Uterus (tissue), 4 donors: ENCODE data around the gene DLK1. TPM values are rescaled to one million over a fixed set of nuclear protein-coding genes. Genes with fewer than 3 reads are reported as not detected.
A peak's percentile ranks its signal among the peaks of the same experiment; 100 is the strongest.

ENCODE experiments used
- DNase-seq, 2 donors: peaks; one replicate each; pipeline ENCODE4 v3.0.0-alpha.2; 2019 to 2020
- H3K27ac ChIP-seq, 2 donors: fragments of 200-600 bp; sonication (generic); 1 replicate in 1 of 2; 2 replicates in 1 of 2; pipeline ENCODE4 v1.5.1; 2016 to 2018
- H3K27me3 ChIP-seq, 2 donors: fragments of 200-600 bp; sonication (generic); one replicate each; pipeline ENCODE4 v1.5.1; 2018 to 2019; ENCODE audit warnings: control low read depth in 1 of 2
- H3K36me3 ChIP-seq, 2 donors: fragments of 200-600 bp; sonication (generic); one replicate each; pipeline ENCODE4 v1.5.1; 2019; ENCODE audit warnings: control low read depth in 1 of 2
- H3K4me1 ChIP-seq, 2 donors: fragments of 200-600 bp; sonication (generic); one replicate each; pipeline ENCODE4 v1.5.1; 2018 to 2019; ENCODE audit warnings: control low read depth in 1 of 2
- H3K4me3 ChIP-seq, 2 donors: fragments of 200-600 bp; sonication (generic); 1 replicate in 1 of 2; 2 replicates in 1 of 2; pipeline ENCODE4 v1.5.1; 2018 to 2019; ENCODE audit warnings: mild to moderate bottlenecking in 1 of 2
- H3K9me3 ChIP-seq, 2 donors: fragments of 200-600 bp; sonication (generic); one replicate each; pipeline ENCODE4 v1.5.1; 2019; ENCODE audit warnings: control low read depth in 1 of 2
- POLR2A ChIP-seq, 2 donors: fragments of 450-650 bp; IDR thresholded peaks; one replicate each; pipeline ENCODE4 v1.6.1; 2016; ENCODE audit warnings: antibody characterized with exemption in 2 of 2, mild to moderate bottlenecking in 1 of 2, moderate library complexity in 1 of 2
- intact Hi-C: fragments of 100-400 bp; cut with DNase I; formaldehyde crosslinking; loops from one replicate; pipeline ENCODE4 v1.15.1; 2023; ENCODE audit warnings: low total_unique reads
- total RNA-seq, 4 donors: library from RNA; depleted of rRNA in 3 of 4; stranded (reverse); fragments of >200 nt in 3 of 4; gene quantifications; one replicate each; pipeline versions ENCODE4 v1.1.0 to v1.2.4, GENCODE V29; 2014 to 2023
- TF ChIP-seq, protein P1 (sequence below), 4 experiments: fragments of 200-600 bp in 2 of 4; fragments of 450-650 bp in 2 of 4; sonication (generic) in 2 of 4; IDR thresholded peaks; one replicate each; pipeline ENCODE4 v1.5.1; 2016 to 2019; ENCODE audit warnings: antibody characterized with exemption in 4 of 4, mild to moderate bottlenecking in 2 of 4, moderate library complexity in 1 of 4
- donor health status: DM: yes; HTN: yes; CAD: no.

DLK1 gene
- total RNA-seq, 4 donors from 2014 or later, result 2.2 to 41.1 TPM; not detected in 2

DNA sequence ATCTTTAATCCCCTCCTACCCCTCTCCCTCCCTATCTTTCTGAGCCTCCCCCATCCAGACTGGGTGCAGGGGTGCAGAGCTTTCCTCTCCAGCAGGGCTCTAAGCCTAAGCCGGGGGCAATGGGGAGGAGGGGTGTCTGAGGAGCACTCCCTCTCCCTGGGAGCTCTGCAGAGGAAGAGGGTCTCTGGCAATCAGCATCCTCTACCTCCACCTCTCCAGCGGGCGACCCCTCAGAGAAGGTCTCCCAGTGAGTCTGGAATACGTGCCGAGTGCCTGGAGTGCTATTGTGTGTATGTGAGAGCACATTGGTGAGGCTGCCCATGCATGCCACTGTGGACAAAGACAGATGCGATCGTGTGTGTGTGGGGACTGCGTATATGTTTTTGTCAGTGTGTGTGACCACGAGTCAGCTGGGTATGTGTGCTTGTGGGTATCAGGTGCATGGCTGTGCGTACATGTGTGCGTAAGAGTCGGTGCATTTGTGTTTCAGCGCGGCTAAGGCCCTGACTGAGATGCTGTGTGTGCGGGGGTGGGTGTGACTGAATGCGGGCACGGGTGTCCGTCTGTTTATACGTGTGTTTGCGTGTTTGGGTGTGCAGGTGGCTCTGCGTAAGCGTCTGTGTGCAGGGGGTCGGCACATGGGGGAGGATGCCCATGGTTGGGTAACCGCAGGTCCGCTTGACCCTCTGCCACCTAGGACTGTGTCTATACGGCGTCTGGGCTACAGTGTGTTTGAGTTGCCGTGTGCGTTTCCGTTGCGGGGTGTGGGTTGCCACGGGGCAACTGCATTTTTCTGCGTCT lies 905 bp upstream of the DLK1 start:
- peaks cover 0 to 16% of the 10 kb centered on the region in 2 donors for H3K27me3 ChIP-seq
- TF ChIP-seq, protein P1, sequence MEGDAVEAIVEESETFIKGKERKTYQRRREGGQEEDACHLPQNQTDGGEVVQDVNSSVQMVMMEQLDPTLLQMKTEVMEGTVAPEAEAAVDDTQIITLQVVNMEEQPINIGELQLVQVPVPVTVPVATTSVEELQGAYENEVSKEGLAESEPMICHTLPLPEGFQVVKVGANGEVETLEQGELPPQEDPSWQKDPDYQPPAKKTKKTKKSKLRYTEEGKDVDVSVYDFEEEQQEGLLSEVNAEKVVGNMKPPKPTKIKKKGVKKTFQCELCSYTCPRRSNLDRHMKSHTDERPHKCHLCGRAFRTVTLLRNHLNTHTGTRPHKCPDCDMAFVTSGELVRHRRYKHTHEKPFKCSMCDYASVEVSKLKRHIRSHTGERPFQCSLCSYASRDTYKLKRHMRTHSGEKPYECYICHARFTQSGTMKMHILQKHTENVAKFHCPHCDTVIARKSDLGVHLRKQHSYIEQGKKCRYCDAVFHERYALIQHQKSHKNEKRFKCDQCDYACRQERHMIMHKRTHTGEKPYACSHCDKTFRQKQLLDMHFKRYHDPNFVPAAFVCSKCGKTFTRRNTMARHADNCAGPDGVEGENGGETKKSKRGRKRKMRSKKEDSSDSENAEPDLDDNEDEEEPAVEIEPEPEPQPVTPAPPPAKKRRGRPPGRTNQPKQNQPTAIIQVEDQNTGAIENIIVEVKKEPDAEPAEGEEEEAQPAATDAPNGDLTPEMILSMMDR (IDR thresholded peaks at IDR 0.05), result no peak
- no peak for TF ChIP-seq POLR2A (IDR thresholded peaks at IDR 0.05)

DNA sequence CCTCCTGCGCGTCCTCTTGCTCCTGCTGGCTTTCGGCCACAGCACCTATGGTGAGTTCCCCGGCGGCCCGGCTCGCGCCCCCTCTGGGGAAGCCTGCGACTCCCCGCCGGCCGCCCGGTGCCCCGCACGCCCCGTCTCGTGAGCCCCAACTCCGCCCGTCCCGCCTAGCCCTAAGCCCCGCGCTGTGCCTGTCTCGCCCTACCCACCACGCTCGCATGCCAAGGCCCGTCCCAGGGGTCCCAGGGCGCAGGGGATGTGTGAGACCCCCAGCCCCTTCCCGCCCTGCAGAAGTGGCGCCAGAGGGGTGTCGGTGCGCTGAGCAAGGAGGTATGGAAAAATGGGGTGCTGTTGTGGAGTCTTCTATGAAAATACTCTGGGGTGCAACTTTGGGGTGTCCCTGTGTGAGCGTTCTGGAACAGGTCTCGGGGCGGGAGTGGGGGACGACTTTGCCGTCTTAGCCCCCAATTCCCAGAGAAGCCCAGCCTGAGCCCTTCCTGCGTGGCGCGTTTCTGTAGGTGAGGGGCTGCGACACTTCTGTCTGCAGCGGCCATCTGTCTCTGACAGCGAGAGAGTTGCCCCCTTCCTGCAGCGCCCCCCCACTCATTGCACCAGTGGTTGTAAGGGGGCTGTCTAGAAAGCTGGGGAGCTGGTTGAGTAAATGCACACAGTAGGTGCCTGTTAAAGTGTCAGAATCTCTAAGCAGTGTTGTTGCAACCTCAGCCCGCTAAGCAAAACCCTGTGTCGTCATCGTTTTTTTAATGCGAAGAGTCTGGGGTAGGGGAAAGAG lies 587 bp downstream of the DLK1 start:
- Histone ChIP-seq H3K36me3 (no peaks in the 10 kb centered on the region), H3K27ac (no peak overlapping the region), H3K9me3 (no peaks in the 10 kb centered on the region), H3K4me3 (peak overlapping the region in 1 of 2 donors; percentile 14), H3K4me1 (no peaks in the 10 kb centered on the region), H3K27me3 (peaks cover 0 to 16% of the 10 kb centered on the region in 2 donors)
- DNase-seq, result no peak
- no peak for TF ChIP-seq POLR2A (IDR thresholded peaks at IDR 0.05)
- TF ChIP-seq, protein P1 (IDR thresholded peaks at IDR 0.05), result no peak
- intact Hi-C loops, result no loop called here

More for the DNA sequence above, 905 bp upstream of the DLK1 start:
- no peak for DNase-seq
- Histone ChIP-seq H3K36me3 (no peaks in the 10 kb centered on the region), H3K4me3 (no peak overlapping the region), H3K27ac (no peak overlapping the region), H3K4me1 (no peaks in the 10 kb centered on the region), H3K9me3 (no peaks in the 10 kb centered on the region)
- intact Hi-C loops, result no loop called here

GRCh38 chr14:100727873-100728240 lies 1.2 kb downstream of the DLK1 start:
- no peaks in the 10 kb centered on the region for H3K9me3 ChIP-seq
- DNase-seq, result no peak
- H3K27me3 ChIP-seq, result peaks cover 0 to 16% of the 10 kb centered on the region in 2 donors
- TF ChIP-seq, protein P1 (IDR thresholded peaks at IDR 0.05), result no peak
- no peak for TF ChIP-seq POLR2A (IDR thresholded peaks at IDR 0.05)
- H3K4me3 ChIP-seq, result no peak overlapping the region
- H3K36me3 ChIP-seq, result no peaks in the 10 kb centered on the region
- H3K27ac ChIP-seq, result no peak overlapping the region
- H3K4me1 ChIP-seq, result no peaks in the 10 kb centered on the region
- intact Hi-C loops, result no loop called here

DNA sequence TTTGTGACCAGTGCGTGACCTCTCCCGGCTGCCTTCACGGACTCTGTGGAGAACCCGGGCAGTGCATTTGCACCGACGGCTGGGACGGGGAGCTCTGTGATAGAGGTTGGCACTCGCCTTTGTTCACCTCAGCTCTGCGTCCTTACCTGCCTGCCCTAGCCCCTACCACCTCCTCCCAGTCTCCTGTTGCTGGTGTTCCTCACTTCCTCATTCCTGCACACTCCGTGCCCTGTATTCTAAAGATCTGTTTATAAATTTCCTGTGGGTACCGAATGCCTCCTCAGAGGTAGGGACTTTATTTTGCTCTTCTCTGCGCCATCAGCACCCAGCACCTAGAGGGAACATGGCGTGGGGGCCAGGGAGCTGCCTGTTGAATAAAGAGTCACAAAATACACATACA lies 2.3 kb downstream of the DLK1 start:
- no peak for DNase-seq
- TF ChIP-seq, protein P1 (IDR thresholded peaks at IDR 0.05), result no peak
- TF ChIP-seq POLR2A (IDR thresholded peaks at IDR 0.05), result no peak

GRCh38 chr14:100729982-100730381 lies 3.3 kb downstream of the DLK1 start:
- Histone ChIP-seq H3K9me3 (no peaks in the 10 kb centered on the region), H3K4me1 (no peaks in the 10 kb centered on the region), H3K27ac (no peak overlapping the region), H3K36me3 (no peaks in the 10 kb centered on the region), H3K4me3 (no peak overlapping the region), H3K27me3 (peaks cover 0 to 14% of the 10 kb centered on the region in 2 donors)
- intact Hi-C loops, result no loop called here
- no peak for TF ChIP-seq POLR2A (IDR thresholded peaks at IDR 0.05)
- TF ChIP-seq, protein P1 (IDR thresholded peaks at IDR 0.05), result no peak
- DNase-seq, result no peak

More for the DNA sequence above, 2.3 kb downstream of the DLK1 start:
- intact Hi-C loops, result no loop called here
- Histone ChIP-seq H3K36me3 (no peaks in the 10 kb centered on the region), H3K9me3 (no peaks in the 10 kb centered on the region), H3K27ac (no peak overlapping the region), H3K27me3 (peaks cover 0 to 16% of the 10 kb centered on the region in 2 donors), H3K4me1 (no peaks in the 10 kb centered on the region), H3K4me3 (no peak overlapping the region)
